GM12892 (cell line): ENCODE results near the gene SERINC5.

Experiments used
- POLR2A ChIP-seq: IDR thresholded peaks from 2 replicates; pipeline ENCODE4 v1.6.1; 2011; ENCODE audit warnings: low read depth, low read length, control low read depth
- POLR2AphosphoS5 ChIP-seq: IDR thresholded peaks from 2 replicates; pipeline ENCODE4 v1.6.1; 2011; ENCODE audit warnings: low read depth, low read length, control low read depth
- TAF1 ChIP-seq: IDR thresholded peaks from 2 replicates; pipeline ENCODE4 v1.6.1; 2011; ENCODE audit warnings: low read depth, mild to moderate bottlenecking, control low read depth, low read length, borderline replicate concordance

DNA sequence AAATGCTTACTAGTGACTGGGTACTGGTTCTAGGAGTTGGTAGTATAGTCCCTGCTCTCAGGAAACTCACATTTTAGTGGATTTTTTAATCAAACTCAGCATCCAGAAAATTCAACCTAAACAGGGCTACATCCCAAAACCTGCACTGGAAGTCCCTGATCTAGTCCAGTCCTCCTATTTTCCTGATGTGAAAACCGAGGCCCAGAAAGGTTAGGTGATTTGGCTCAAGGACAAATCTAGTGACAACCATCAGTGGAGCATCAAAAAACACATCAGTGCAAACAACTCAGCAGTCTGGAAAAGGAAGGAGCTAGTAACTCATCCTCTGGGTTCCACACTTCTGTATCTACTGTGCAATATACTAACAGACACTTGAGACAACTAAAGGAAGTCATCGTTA lies 38.2 kb downstream of the SERINC5 start:
- no peak for TF ChIP-seq POLR2AphosphoS5
- no peak for TF ChIP-seq POLR2A
- TF ChIP-seq TAF1, result no peak
